Fibroblast of mammary gland (primary cell): ENCODE results near the gene ZNF280C.
A peak's percentile ranks its signal among the peaks of the same experiment; 100 is the strongest.

ENCODE experiments used
- DNase-seq: peaks from one replicate; pipeline ENCODE4 v3.0.0-alpha.2; 2010; ENCODE audit warnings: low read depth
- H3K4me3 ChIP-seq: 2 replicates; pipeline ENCODE4 v1.5.1; 2011; ENCODE audit warnings: low read depth, mild to moderate bottlenecking, low read length, moderate library complexity; ENCODE audit not compliant: control insufficient read depth
- CTCF ChIP-seq: conservative IDR thresholded peaks from 2 replicates; pipeline ENCODE4 v1.5.1; 2011; ENCODE audit warnings: low read depth, low read length, inconsistent platforms; ENCODE audit not compliant: control insufficient read depth, insufficient read depth

ZNF280C gene

GRCh38 chrX:130173190-130173895 is 95.4 kb downstream of the ZNF280C start:
- no peak for TF ChIP-seq CTCF
- peak; percentile 88 for DNase-seq
- no peak overlapping the region for H3K4me3 ChIP-seq

GRCh38 chrX:130172127-130172845 is 96.4 kb downstream of the ZNF280C start:
- peak overlapping the region; percentile 46 for H3K4me3 ChIP-seq
- no peak for DNase-seq
- TF ChIP-seq CTCF = no peak

- peak within 1 kb of the TSS; percentile 46 for H3K4me3 ChIP-seq
- TF ChIP-seq CTCF = no peak
- no peak for DNase-seq
These were observed 97.1 kb downstream of the ZNF280C start, which contains the start of gene RAB33A for GRCh38 chrX:130171446-130172126. RAB33A (plus strand) TSS chrX:130171962; CDS start chrX:130172063, 101 bp downstream.

- DNase-seq = no peak
- H3K4me3 ChIP-seq = peak overlapping the region; percentile 46
- no peak for TF ChIP-seq CTCF
These were observed 97.8 kb downstream of the ZNF280C start for GRCh38 chrX:130170752-130171445.

GRCh38 chrX:130167040-130167439 is 101.7 kb downstream of the ZNF280C start:
- DNase-seq = no peak
- H3K4me3 ChIP-seq = peak overlapping the region; percentile 62
- TF ChIP-seq CTCF = no peak

GRCh38 chrX:130166503-130166777 is 102.3 kb downstream of the ZNF280C start:
- no peak for DNase-seq
- H3K4me3 ChIP-seq = peak overlapping the region; percentile 62
- no peak for TF ChIP-seq CTCF
